Retina (tissue), 1 donor: ENCODE results near the gene CREB3L2.
"Not testable (repeated sequence)": the region's sequence is repeated elsewhere in the genome, so short reads cannot be mapped to it uniquely, and the experiment has no call there.

Experiments used
- DNase-seq: peaks from one replicate; pipeline ENCODE4 v3.0.0-alpha.2; 2016

The CREB3L2 gene

DNA sequence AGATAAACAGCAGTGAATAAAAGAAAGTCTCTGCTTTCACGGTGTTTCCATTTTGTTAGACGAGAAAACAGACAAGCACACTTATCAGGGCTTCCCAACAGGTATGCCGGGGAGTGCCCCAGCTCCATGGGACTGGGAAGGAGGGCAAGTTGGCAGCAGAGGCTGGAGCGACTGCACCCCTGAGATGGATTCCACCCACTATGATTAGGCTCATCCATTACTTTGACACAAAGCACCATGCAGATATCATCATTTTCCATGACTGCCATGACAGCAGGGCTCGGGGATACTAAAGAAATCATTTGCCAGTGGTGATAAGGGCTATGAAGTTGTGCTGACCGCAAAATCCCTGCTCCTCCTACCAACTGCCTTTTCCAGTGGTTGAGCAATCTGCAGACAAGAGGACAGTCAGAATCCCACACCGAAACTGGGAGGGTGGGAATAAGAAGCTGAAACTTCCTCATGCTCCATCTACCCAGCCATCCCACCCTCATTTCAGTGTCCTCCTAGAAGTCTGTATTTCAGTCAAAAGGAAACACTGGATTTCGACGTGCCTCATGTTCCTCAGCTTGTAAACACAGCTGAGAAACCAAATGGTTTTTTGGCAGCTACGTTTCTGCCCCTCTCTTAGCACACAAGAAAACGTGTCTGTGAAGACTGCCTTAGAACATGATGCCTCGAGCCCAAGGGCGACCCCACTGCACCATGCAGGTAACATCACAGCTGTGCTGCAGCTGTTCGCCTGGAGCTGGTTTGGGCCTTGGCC lies 15.5 kb downstream of the CREB3L2 start:
- DNase-seq, result no peak

DNA sequence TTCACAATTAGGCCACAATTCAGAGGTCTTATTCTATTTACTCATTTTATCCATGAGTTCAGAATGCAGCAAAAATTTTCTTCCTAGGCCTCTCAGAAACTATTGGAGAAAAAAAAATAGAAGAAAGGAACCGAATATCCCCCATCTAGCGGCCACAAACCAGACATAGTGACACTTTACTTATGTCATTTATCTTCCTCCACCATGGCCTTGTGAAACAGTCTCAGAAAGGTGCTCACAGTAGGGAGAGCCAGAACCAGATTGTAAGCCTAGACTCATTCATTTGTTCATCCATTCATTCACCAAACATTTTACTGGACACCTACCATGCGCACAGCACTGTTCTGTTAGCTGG lies 16.0 kb downstream of the CREB3L2 start:
- no peak for DNase-seq

DNA sequence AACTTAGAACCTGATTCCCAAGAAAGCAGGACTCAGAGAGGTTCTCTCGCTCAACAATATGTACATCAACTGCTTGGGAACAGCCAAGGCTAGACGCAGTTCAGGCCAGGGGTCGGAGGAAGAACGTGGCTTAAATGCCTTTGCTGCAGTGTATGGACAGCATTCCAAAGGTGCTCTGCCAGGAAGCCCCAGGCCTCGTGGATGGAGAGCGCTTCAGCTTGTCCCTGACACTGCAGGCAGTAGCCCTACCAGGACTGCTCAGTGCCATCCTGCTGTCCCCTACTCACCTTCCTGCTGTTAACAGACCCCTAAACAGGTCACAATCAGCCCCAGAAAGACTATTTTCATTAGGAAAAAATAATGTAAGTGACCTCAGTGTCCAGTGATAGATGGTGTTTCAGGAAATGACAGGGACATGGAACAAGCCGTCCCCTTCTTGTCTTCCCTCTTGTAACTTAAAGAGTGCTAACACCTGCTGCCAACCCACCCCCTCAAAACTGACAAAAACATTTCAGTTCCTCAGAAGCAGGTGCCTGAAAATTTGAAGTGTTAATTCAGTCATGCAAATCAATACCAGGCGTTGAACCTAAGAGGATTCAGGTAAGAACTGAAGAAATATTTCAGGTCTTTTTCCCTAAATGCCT lies 16.5 kb downstream of the CREB3L2 start:
- no peak for DNase-seq

DNA sequence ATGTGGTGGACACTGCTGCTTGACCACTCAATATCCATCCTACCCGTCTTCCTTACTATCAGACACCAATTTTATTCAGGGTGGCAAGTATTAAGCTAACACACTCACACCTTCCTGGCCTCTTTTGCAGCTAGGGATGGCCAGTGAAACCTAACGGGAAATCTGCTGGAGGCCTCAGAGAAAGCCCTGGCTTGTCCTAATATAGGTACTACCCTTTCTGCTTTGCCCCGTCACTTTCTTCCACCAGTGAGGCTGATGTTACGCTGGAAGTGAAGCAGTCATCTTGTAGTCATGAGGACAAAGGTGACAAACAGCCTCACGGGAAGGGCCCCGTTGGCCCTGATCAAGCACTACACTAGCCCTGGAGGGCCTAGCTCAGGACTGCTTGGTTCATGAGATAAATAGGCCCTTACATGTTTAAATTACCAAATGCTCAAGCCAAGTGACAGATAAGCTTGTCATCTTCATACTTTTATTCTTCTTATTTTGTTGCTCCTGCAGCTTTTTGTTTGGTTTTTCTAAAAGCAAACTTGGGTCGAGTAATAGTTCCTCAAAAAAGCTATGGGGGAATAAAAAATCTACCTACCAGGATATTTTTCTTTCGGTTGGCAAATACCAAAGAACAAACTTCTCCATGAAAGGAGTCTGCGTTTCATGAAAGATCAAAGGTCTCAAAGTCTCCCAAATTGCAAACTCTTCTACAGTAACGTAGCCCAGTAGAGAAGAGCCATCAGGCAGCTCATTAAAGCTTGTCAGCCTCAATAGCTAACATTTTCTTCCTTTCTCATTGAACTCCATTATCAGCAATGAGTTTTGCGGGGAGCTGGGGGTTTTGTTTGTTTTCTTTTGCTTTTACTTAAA lies 17.5 kb downstream of the CREB3L2 start:
- no peak for DNase-seq

DNA sequence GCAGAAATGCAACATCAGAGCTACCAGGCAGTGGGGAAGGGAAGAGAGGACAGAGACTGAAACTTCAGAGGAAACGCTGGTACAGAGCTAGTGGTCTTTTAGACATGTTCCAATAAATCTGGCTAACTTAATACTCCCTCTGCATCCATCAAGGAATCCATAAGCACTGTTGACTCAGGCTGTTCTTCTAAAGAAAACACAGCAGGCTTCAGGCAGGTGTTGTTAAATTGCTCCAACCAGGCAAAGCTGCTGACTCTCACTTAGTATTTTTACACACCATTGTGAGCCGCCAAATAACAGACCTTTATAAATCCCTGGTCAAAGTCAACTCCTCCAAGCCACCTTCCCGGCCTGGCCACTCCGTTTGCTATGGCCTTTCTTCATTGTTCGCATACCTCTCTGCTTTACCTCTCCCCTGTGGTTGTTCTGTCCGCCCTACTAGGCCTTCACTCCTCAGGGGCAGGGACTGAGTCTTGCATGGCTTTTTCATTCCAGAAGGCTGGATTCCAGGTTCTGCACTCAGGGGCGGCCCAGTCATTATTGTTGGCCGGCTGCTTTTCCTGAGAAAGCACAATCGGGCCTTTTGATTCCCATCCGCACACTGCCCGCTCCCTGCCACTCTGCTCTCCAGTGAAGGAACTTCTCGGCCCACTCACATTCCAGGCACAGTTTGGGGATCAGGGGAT lies 18.4 kb downstream of the CREB3L2 start:
- DNase-seq, result no peak

DNA sequence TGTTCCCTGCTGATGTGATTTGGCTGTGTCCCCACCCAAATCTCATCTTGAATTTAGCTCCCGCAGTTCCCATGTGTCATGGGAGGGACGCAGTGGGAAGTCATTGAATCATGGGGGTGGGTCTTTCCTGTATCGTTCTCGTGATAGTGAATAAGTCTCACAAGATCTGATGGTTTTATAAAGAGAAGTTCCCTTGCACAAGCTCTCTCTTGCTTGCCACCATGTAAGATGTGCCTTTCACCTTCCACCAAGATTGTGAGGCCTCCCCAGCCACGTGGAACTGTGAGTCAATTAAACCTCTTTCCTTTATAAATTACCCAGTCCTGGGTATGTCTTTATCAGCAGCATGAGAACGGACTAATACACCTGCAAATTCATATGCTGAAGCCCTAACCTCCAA lies 19.5 kb downstream of the CREB3L2 start:
- DNase-seq, result not testable (repeated sequence)

DNA sequence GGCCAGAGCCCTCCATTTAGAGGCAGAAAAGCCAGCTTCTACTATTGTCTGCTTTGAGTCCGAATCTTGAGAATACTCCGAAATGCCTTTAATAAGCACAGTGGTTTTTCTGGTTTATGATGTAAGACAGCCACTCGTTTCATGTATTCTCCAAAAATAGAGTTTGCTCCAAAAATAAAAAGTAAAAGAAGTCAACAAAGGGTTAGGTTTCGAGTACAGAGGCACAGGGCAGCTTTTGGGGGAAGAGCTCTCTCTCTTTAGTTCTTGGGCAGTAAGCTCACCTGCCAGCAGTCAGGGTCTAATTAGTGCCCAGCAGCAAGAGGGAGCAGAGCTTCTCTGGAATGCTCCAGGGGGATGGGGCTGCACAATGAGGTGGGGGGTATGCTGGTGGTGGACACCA lies 20.2 kb downstream of the CREB3L2 start:
- DNase-seq, result no peak

DNA sequence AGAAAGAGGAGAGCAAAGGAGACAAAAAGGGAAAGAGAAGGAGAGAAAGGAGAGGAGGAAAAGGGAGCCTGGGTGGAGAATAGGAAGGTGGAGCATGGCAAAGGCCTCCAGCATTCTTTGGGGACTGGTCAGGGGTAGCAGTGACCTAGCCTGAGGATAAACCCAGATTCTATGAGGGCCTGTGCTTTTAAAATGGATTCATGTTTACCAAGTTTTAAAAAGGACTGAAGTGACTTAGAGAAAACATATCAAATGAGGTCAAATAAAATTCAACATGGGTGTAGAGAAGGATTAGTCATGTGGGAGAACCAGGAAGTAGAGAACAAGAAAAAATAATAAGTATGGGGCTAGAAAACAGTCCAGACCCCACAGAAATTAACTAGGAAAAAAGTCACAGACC lies 20.7 kb downstream of the CREB3L2 start:
- DNase-seq, result no peak

DNA sequence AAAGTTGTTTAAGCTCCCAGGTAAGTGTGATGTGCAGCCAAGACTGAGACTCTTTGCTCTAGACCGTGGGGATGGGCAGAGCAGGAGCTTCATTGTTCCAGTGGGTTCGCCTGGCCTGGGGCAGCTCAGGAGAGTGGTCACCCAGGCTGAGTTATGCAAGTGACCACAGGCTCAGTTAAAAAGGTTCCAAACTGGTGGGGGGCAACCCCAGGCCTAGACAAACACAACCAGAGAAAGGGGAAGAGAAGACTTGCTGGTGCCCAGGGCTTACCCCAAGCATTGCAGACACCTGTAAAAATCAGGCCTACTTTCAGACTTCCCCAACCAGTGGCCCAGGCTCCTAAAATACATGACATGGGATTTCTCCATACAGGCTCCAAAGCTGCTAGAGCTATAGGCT lies 21.6 kb downstream of the CREB3L2 start:
- no peak for DNase-seq

DNA sequence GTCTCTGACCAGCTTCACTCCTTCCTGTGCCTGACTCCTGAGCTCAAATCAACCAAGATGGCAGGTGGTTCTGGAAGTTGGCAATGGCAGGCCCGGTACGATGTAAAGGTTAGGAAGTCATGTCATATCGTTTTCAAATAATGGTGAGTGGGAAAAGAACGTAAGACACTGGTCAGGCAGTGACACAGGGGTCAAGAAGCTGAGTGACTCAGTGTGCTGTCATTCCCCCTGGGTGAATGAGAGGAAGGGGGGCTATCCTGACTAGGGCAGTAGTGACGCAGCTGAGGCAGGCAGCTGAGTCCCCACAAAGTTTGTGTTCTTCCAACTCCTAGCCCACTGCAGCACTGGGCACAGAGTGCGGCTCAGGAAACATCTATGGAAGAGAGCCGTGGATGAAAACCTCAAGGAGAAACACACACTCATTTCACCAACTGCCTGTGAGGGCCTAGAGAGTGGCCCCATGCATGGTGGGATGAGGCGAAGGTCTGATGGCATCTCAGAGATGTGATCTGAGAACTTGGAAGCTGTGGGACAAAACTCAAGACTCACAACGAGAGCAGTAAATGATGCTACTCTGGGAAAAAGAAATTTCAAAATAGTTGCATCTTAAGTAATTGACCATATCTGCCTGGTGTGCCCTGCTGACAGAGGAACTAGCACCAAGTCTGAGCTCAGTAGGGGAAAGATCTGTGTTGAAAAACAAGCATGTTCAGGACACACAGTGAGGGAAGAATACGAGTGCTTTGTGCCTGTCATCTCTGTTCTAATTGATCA lies 23.2 kb downstream of the CREB3L2 start:
- no peak for DNase-seq

DNA sequence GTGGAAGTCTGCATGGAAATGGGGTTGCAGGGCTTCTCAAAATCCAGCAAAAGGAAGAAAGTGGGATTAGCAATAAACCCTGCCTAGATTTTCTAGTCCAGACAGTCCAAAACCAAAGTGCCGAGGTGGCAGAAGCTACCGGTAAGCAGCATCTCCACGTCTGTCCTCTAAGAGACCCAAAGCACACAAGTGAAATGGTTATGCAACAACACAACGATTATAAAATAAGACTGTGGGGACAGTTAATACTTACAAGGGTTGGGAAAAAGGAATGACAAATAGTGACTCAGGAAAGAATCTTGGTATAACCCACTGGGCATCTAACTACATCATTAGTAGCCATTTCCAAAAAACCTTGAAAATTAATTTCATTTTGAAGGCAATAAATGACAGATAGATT lies 24.7 kb downstream of the CREB3L2 start:
- DNase-seq, result no peak

GRCh38 chr7:137976696-137977095 lies 25.2 kb downstream of the CREB3L2 start:
- no peak for DNase-seq

GRCh38 chr7:137976232-137976631 lies 25.7 kb downstream of the CREB3L2 start:
- no peak for DNase-seq

- DNase-seq, result no peak
These were observed 26.1 kb downstream of the CREB3L2 start for GRCh38 chr7:137975768-137976167.

DNA sequence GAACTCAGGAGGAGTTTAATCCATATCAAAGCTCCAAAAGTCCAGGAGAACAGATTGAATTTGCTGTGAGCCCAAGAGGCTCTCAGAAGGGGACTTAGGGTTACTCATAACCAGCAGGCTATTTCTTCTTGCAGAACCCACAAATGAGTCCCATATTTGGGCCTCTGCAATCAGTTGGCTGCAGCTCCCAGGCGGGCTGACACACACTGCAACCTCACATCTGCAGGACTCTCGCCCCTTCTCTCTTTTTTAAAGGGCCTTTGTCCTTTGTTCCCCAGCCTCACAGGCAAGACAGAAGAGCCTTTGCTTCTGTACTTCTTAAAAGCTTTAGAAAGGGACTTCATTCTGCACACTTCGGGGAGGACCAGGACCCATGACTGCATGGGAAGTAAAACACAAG lies 26.7 kb downstream of the CREB3L2 start:
- peak; percentile 32 for DNase-seq

DNA sequence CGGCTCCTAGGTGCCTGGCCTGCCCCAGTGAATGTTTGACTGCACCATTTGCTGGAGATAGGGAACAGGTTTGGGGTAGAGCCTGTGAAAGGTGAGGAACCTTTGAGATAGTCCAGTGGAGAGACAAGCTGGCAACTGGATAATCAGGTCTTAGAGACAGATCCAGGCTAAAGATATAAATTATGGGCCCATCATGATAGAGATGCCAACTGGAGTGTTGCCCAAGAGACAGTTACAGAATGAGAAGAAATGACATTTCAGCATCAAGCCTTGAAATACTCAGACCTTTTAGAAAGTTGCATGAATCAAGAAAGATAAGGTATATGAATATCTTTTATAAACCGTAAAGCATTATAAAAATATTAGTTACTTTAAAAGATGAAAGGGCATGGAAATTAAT lies 27.1 kb downstream of the CREB3L2 start:
- no peak for DNase-seq

GRCh38 chr7:137970253-137970975 lies 31.5 kb downstream of the CREB3L2 start:
- DNase-seq, result no peak

GRCh38 chr7:137969828-137970227 lies 32.1 kb downstream of the CREB3L2 start:
- no peak for DNase-seq

DNA sequence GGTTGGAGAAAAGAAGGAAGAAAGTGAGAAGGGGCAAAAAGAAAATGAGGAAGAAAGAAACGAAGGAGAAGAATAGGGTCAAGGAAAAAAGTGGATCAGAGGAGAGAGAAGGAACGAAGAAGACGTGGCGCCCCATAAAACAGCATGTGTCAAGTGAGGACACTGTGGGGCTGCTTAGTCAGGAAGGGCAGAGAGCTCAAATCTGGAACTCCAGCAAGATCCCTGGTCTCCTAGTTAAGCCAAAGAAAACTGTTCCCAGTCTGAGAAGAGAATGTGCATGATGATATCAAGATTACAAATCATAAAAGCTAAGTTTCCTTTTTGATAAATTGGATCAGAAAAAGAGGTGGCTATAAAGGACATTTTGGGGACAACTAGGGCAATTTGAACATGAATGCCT lies 33.0 kb downstream of the CREB3L2 start:
- no peak for DNase-seq

DNA sequence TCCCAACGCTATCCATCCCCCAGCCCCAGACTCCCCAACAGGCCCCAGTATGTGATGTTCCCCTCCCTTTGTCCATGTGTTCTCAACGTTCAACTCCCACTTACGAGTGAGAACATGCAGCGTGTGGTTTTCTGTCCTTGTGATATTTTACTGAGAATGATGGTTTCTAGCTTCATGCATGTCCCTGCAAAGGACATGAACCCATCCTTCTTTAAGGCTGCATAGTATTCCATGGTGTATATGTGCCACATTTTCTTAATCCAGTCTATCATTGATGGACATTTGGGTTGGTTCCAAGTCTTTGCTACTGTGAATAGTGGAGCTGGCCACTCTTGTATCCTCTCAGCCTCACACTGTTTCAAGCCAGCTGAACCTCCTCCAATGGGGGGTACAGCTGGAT lies 33.5 kb downstream of the CREB3L2 start:
- not testable (repeated sequence) for DNase-seq

GRCh38 chr7:137967143-137968018 lies 34.5 kb downstream of the CREB3L2 start:
- DNase-seq, result no peak
